ENCODE results near the gene CTDP1. TPM values are rescaled to one million over a fixed set of nuclear protein-coding genes. Genes with fewer than 3 reads are reported as not detected.

CTDP1 gene
- total RNA-seq, 1 experiment from 2014 or later = 24.9 TPM

DNA sequence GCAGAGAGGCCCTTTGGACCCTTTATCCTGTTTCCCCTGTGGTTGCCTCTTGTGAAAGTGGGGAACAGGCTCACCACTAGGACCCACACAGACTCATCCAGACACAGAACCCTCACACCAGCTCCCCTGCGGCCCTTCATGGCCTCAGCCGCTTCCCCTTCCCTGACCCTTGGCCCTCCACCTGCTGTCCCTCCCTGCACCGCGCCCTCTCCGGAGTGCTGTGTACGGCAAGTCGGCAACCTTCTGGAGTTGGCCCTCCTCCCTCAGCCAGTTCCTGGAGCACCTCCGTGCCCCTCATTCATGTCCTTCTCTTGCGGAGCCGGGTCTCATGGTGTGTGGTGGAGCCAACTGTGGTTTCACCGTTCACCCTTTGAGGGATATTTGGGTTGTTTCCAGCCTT is 44.0 kb downstream of the CTDP1 start:
- no TSS peak for BruUV-seq (replicated peaks)
- ATAC-seq = no peak
- H3K4me2 ChIP-seq (ENCODE audit: low read length) = no peak overlapping the region
- H3K27ac ChIP-seq (ENCODE audit: low read depth, low read length) = no peak overlapping the region
- no peak overlapping the region for H2AFZ ChIP-seq (ENCODE audit: low read depth, low read length, poor library complexity, severe bottlenecking)
- ChIA-PET CTCF (no interaction called here), POLR2A (no interaction called here), RAD21 (ENCODE audit: low non-redundant PET in 1 of 2, low total read pairs in 2 of 2, uncharacterized antibody in 2 of 2, unreplicated experiment in 2 of 2) (no interaction called here)
- H3K79me2 ChIP-seq (ENCODE audit: insufficient read depth, low read length) = peaks cover 28% of the 10 kb centered on the region
- no peaks in the 10 kb centered on the region for H4K20me1 ChIP-seq (ENCODE audit: insufficient read depth)
- no peak overlapping the region for H3K9ac ChIP-seq (ENCODE audit: low read length)
- H3K9me3 ChIP-seq (ENCODE audit: control insufficient read depth in 1 of 2, insufficient read depth in 1 of 2, low read depth in 1 of 2, low read length in 2 of 2) = no peaks in the 10 kb centered on the region
- H3K9me2 ChIP-seq (ENCODE audit: insufficient read depth) = no peaks in the 10 kb centered on the region
- intact Hi-C loops (cut with micrococcal nuclease) = loop anchor here (10.0 kb wide), 1 partner anchor 59 kb away; no protein-coding TSS in a partner anchor
- H3K27me3 ChIP-seq (ENCODE audit: insufficient read depth, low read length) = no peaks in the 10 kb centered on the region
- no peaks in the 10 kb centered on the region for H3K4me1 ChIP-seq (ENCODE audit: control insufficient read depth in 1 of 2, insufficient read depth in 2 of 2, low read length in 2 of 2)
- H3K4me3 ChIP-seq (replicated peaks in 1 of 2; ENCODE audit: low read depth in 1 of 2, low read length in 2 of 2) = no peak overlapping the region
- TF ChIP-seq SP1 (IDR thresholded peaks at IDR 0.05; ENCODE audit: low read depth) = no peak
- no peak for TF ChIP-seq EZH2phosphoT487 (IDR thresholded peaks at IDR 0.05; ENCODE audit: borderline replicate concordance)
- TF ChIP-seq ZNF274 (IDR thresholded peaks at IDR 0.05; ENCODE audit: low read depth, low read length) = no peak
- TF ChIP-seq POLR2AphosphoS5 (IDR thresholded peaks at IDR 0.05; ENCODE audit: low read depth, low read length) = no peak
- no peak for TF ChIP-seq RAD21 (IDR thresholded peaks at IDR 0.05; ENCODE audit: low read depth)
- TF ChIP-seq, protein P1, sequence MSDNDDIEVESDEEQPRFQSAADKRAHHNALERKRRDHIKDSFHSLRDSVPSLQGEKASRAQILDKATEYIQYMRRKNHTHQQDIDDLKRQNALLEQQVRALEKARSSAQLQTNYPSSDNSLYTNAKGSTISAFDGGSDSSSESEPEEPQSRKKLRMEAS (IDR thresholded peaks at IDR 0.05) = no peak
- TF ChIP-seq ZFX (IDR thresholded peaks at IDR 0.05) = no peak
- TF ChIP-seq, protein P2, sequence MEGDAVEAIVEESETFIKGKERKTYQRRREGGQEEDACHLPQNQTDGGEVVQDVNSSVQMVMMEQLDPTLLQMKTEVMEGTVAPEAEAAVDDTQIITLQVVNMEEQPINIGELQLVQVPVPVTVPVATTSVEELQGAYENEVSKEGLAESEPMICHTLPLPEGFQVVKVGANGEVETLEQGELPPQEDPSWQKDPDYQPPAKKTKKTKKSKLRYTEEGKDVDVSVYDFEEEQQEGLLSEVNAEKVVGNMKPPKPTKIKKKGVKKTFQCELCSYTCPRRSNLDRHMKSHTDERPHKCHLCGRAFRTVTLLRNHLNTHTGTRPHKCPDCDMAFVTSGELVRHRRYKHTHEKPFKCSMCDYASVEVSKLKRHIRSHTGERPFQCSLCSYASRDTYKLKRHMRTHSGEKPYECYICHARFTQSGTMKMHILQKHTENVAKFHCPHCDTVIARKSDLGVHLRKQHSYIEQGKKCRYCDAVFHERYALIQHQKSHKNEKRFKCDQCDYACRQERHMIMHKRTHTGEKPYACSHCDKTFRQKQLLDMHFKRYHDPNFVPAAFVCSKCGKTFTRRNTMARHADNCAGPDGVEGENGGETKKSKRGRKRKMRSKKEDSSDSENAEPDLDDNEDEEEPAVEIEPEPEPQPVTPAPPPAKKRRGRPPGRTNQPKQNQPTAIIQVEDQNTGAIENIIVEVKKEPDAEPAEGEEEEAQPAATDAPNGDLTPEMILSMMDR (IDR thresholded peaks at IDR 0.05 in 2 of 3, conservative IDR thresholded peaks at IDR 0.05 in 1 of 3; ENCODE audit: borderline replicate concordance in 1 of 3, insufficient read depth in 1 of 3, low read depth in 2 of 3, low read length in 2 of 3) = no peak
- TF ChIP-seq YY1 (IDR thresholded peaks at IDR 0.05; ENCODE audit: extremely low read depth, insufficient replicate concordance, low read depth, low read length) = no peak
- no peak for TF ChIP-seq SIN3A (IDR thresholded peaks at IDR 0.05; ENCODE audit: low read depth)
- no peak for TF ChIP-seq POLR2A (IDR thresholded peaks at IDR 0.05; ENCODE audit: borderline replicate concordance, extremely low read depth, insufficient read depth, insufficient read length)
- TF ChIP-seq, protein P3, sequence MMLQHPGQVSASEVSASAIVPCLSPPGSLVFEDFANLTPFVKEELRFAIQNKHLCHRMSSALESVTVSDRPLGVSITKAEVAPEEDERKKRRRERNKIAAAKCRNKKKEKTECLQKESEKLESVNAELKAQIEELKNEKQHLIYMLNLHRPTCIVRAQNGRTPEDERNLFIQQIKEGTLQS (IDR thresholded peaks at IDR 0.05) = no peak
- H3K36me3 ChIP-seq (ENCODE audit: control insufficient read depth in 1 of 2, insufficient read depth in 2 of 2, low read length in 2 of 2) = peaks cover 2 to 33% of the 10 kb centered on the region in 2 experiments; a peak in 3 of 4 replicates
- no peak for DNase-seq (ENCODE audit: low read depth, low spot score)
